ENCODE data around the gene ABCC9.
A peak's percentile ranks its signal among the peaks of the same experiment; 100 is the strongest.
"Not testable (repeated sequence)": the region's sequence is repeated elsewhere in the genome, so short reads cannot be mapped to it uniquely, and the experiment has no call there.

Gene ABCC9

DNA sequence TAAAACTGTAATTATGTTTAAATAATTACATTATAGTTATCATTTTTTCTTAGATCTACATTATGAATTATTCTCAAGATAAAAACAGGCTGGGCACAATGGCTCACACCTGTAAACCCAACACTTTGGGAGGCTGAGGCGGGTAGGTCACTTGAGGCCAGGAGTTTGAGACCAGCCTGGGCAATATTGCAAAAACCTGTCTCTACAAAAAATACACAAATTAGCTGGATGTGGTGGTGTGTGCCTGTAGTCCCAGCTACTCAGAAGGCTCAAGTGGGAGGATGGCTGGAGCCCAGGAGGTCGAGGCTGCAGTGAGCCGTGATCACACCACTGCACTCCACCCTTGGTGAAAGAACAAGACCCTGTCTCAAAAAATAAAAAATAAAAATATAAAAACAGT lies 126.4 kb downstream of the ABCC9 start:
- ATAC-seq (no peak), DNase-seq (no peak)

DNA sequence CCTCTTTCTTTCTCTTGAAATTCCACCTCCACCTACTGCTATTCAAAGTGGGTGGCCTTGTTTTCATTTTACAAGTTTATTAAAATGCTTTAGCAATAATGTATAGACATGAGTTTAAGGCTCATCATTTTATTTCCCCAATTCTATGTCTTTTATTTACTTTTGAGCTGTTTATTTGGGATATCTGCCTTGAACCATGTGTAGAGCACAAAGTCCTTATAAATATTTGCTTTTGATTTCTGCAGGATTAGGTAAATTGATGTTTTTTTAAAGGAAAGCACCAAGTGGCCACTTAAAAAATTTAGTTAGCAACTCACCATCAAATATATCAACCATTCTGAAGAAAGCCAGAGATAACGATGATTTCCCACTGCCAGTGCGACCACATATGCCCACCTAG lies 126.9 kb downstream of the ABCC9 start:
- ATAC-seq (no peak), DNase-seq (no peak)

DNA sequence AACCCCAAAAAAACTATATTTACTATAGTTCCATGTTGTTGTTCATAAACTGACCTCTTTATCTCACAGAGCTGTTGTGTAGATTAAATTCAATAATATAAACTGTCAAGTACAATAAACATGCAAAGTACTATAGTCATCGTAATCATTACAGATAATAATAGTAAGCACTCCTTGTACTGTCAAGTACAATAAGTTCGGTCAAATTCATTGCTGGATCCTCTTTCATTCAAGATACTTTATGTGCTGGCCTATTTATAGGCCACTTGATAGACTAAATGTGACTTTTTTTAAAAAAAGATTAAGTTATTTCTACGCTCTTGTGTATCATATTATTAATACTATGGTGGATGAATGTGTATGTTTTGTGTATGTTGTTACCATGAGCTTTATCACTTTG lies 127.5 kb downstream of the ABCC9 start:
- DNase-seq (no peak), ATAC-seq (no peak)

DNA sequence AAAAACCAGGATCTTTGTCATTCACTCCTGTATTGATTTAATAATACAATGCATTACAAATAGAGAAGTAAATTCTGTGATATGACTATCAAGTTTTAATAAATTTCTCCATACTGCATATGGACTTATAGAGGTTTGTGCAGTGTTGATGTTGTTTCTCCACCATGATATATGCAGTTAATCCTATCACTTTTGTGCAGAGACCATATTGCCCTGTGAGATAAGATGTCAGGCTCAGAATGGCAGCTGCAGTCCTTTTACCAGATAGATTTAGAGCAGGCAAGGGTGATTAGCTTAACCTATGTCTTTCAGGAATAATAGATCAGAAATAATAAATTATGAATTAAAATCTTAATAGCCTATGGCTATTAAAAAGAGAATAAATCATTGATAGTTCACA lies 128.1 kb downstream of the ABCC9 start:
- DNase-seq, result no peak
- no peak for ATAC-seq

DNA sequence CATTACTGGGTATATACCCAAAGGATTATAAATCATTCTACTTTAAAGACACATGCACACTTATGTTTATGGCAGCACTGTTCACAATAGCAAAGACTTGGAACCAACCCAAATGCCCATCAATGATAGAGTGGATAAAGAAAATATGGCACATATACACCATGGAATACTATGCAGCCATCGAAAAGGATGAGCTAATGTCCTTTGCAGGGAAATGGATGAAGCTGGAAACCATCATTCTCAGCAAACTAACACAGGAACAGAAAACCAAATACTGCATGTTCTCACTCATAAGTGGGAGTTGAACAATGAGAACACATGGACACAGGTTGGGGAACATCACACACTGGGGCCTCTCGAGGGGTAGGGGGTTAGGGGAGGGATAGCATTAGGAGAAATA lies 128.9 kb downstream of the ABCC9 start:
- not testable (repeated sequence) for DNase-seq, ATAC-seq

DNA sequence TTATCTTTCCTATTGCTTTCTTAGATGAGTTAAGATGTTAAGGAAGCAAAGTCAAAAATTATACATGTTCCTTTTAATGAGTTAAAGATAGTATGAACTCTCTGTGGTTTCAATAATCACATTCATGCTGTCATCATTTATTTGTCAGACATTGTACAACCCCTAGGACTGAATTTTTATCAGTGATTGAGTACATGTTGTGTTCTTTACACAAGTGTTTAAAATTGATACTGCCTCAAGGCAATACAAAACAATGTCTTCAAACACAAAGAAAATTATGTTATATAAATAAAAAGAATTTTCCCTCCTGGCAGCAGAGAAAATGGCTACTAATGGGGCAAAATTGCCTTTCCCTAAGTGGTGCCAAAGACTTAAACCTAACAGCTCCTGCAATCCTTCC lies 132.1 kb downstream of the ABCC9 start:
- no peak for DNase-seq
- ATAC-seq, result no peak

DNA sequence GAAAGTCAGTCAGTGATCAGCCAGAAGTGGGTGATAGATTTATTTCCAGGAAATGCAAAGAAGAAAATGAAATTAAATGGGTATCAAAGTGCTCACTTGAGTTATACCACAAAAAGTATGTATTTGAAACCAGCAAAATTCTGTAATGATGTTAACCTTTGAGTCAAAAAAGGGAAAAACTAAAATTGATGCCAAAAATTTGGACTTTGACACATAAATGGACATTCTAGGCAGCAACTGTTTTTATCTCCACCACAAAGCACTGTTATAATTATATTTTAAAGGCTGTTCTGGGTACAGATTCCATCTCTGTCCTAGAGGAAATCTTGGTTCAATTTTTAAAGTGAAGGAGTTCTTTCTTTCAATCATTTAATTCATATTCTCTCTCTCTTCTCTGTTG lies 135.0 kb downstream of the ABCC9 start:
- ATAC-seq (no peak), DNase-seq (no peak)

DNA sequence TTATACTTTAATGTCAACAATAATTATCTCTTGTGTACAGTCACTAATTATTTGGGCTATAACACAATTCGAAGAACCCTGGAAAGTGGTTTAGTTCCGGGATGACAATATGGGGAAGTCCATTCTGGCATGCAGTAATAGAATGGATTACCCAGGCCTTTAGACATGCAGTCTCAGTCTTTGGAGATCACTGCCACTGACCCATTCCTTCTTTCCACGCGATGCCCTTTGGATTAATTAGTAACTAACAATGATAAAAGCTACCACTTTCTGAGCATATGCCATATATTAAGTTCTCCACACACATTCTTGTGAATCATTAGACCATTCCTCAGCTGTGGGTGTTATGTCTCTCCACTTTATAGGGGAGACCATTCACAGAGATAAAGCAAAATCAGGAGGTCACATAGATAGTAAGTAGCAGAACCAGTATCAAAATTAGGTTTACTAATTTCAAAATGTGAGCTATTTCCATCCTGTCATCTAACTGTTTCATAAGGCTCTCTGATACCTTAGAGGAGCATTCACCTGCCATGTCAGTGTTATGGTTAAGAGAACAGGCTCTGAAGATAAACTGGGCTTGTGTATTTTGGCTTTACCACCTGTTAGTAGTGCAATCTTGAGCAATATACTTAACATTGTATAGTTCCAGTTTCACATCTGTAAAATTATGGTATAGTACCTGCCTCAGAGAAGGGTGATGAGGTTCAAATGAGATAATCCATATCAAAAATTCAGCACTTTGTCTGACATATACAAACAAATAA lies 139.5 kb downstream of the ABCC9 start:
- no peak for DNase-seq
- ATAC-seq, result no peak

DNA sequence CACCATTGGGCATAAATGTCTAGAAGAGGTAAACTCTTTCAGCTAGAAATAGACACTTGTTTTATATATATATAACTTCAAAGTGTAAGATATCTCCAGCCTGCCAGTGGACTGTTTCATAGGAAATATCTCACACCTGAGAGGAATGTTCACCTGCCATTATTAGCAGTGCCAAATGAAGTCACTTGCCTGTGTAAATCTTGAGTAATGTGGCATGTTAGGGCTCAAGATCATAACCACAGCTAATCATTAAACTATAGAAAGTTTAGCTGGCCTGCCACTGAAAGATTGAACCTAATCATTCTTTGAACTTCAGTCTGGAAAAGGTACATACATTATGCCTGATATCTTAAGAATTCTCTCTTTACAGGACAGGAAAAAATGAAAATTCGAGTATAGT lies 141.2 kb downstream of the ABCC9 start:
- no peak for ATAC-seq
- no peak for DNase-seq

DNA sequence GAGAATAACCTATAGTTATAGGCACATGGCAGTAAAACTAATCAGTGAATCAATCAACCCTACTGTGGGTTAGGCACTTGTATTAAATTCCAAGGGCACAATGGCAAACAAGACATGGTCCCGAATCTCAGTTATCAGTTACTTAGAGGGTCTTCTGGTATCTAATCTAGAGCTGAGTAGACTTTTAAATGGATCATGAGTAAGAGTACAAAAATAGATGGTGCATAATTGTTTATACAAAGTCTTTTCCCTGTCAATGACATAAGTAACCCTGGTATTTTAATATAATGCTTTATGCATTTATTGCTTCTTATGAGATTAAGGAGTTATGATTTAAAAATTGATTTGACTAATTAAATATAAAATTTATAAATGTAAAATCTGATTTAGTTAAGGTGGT lies 143.7 kb downstream of the ABCC9 start:
- ATAC-seq, result no peak
- DNase-seq, result no peak

DNA sequence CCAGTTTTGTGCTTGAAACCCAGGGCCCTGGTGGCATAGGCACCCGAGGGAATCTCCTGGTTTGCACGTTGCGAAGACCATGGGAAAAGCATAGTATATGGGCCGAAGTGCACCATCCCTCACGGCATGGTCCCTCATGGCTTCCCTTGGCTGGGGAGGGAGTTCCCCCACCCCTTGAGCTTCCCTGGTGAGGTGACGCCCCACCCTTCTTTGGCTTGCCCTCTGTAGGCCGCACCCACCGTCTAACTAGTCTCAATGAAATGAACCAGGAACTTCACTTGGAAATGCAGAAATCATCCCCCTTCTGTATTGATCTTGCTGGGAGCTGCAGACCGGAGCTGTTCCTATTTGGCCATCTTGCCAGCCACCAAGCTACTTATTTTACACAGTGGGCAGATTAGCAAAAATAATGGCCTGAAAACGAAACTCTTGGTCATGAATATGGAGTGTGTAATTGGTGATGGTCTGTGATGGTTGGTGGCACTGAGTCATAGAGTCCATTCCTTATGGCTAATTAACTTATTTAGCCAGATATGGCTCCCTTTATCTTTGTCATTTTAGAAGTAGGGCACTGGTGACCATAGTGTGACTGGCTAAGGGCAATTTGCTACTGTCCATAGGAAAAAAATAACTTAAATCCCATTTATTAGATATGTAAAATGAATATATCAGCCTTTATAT lies 145.4 kb downstream of the ABCC9 start:
- DNase-seq (no peak), ATAC-seq (no peak)

DNA sequence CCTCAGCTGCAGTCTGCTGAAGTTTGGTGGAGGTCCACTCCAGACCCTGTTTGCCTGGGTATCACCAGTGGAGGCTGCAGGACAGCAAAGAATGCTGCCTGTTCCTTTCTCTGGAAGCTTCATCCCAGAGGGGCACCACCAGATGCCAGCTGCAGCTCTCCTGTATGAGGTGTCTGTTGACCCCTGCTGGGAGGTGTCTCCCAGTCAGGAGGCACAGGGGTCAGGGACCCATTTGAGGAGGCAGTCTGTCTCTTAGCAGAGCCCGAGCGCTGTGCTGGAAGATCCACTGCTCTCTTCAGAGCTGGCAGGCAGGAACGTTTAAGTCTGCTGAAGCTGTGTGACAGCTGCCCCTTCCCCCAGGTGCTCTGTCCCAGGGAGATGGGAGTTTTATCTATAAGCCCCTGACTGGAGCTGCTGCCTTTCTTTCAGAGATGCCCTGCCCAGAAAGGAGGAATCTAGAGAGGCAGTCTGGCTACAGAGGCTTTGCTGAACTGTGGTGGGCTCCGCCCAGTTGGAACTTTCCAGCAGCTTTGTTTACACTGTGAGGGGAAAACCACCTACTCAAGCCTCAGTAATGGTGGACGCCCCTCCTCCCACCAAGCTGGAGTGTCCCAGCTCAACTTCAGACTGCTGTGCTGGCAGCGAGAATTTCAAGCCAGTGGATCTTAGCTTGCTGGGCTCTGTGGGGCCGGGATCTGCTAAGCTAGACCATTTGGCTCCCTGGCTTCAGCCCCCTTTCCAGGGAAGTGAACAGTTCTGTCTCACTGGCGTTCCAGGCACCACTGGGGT lies 146.2 kb downstream of the ABCC9 start:
- ATAC-seq, DNase-seq: not testable (repeated sequence)

DNA sequence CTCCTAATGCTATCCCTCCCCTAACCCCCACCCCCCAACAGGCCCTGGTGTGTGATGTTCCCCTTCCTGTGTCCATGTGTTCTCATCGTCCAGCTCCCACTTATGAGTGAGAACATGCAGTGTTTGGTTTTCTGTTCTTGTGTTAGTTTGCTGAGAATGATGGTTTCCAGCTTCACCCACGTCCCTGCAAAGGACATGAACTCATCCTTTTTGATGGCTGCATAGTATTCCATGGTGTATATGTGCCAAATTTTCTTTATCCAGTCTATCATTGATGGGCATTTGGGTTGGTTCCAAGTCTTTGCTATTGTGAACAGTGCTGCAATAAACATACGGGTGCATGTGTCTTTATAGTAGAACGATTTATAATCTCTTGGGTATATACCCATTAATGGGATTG lies 151.5 kb downstream of the ABCC9 start:
- not testable (repeated sequence) for ATAC-seq

DNA sequence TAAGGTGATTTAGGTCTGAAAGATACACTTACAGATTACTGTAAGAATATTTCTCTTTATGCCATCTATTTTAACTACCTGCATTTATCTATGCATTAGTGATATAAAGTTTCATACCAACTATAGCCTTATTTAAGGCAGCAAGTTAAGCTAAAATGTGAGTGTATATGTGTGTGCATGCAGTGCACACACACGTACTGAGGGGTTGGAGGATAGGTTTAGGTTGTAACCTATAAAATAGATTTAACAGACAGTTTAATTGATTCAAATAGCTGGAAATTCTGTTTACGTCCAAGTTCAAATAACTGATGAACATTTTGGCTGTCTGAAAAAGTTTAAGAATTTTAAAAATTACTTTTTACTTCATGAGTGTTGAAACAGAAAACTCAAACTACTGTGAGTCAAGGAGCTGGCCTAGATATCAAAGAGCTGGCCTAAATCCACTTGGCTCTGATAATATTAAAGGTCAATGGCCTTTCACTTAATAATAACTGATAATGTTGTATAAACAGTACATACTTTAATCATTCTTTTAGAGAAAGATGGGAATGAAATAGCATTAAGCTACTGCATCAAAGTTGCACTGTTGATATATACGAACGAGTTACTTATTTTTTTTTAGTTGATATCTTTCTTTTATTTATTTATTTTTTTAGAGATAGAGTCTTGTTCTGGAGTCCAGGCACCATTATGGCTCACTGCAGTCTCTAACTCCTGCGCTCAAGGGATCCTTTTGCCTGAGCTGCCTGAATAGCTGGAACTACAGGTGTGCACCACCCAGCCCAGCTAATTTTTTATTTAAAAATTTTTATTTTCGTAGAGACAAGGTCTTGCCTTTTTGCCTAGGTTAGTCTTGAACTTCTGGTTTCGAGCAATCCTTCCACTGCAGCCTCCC lies 152.9 kb downstream of the ABCC9 start:
- no peak for DNase-seq
- ATAC-seq, result no peak

More for the DNA sequence above, 151.5 kb downstream of the ABCC9 start:
- not testable (repeated sequence) for DNase-seq

DNA sequence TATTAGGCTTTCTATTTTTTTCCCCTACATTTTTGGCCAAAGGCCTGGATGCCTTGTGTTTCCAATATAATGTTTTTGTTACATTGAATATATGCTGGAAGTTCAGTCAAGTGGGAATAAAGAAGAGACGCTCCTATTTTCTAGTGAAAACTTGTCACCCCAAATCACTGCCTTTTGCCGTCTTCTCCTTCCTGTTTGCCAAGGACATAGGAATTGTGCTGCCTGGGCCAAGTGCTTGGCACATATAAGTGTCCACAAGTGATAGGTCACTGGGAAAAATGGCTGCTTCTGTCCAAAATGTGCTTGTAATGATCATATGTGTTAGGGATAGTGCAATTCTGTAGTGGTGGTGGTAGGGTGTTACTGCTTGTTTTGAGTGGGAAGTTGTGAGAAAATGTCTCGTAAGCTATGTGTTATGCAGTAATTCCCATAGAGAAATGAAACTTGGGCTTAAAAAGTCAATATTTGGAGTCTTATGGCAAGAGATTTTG lies 155.1 kb downstream of the ABCC9 start:
- no peak for DNase-seq
- ATAC-seq, result no peak

DNA sequence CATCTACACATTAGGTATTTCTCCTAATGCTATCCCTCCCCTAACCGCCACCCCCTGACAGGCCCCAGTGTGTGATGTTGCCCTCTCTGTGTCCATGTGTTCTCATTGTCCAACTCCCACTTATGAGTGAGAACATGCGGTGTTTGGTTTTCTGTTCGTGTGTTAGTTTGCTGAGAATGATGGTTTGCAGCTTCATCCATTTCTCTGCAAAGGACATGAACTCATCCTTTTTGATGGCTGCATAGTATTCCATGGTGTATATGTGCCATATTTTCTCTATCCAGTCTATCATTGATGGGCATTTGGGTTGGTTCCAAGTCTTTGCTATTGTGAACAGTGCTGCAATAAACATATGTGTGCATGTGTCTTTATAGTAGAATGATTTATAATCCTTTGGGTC lies 158.5 kb downstream of the ABCC9 start:
- ATAC-seq, DNase-seq: not testable (repeated sequence)

DNA sequence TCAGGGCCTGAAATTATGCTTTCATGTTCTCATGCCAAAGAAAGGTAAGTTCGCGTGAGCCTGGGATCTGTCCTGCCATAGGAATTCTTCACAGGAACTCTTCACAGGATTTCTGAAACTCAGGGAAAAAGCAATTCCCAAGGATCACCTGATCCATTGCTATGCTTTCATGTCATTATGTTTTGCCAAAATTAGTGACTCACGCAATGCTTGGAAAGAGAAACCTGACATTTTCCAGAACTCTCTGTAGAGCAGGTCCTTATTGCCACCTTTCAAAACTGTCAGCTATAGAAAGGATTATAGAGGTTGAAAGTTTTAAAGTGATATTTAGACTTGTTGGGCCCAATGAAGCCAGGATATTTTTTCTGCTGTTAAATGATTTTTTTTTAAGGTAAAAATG lies 160.4 kb downstream of the ABCC9 start:
- ATAC-seq (no peak), DNase-seq (no peak)

DNA sequence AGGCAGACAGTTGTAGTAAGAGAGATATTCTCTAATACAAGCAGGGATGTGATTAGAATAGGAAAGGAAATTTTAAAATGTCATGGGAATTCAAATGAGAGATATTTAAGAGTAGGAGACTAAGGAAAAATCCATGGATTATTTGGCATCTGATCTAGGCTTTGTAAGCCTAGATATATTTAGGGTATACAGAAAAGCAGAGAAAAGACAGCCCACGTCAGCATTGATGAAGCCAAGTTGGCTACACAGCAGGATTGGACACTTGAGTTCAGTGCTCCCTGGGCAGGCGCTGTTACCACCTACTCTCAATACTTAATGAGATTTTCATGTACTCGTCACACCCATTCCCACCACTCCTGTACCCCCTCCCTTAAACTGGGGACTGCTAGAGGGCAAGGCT lies 165.1 kb downstream of the ABCC9 start:
- no peak for DNase-seq
- no peak for ATAC-seq

DNA sequence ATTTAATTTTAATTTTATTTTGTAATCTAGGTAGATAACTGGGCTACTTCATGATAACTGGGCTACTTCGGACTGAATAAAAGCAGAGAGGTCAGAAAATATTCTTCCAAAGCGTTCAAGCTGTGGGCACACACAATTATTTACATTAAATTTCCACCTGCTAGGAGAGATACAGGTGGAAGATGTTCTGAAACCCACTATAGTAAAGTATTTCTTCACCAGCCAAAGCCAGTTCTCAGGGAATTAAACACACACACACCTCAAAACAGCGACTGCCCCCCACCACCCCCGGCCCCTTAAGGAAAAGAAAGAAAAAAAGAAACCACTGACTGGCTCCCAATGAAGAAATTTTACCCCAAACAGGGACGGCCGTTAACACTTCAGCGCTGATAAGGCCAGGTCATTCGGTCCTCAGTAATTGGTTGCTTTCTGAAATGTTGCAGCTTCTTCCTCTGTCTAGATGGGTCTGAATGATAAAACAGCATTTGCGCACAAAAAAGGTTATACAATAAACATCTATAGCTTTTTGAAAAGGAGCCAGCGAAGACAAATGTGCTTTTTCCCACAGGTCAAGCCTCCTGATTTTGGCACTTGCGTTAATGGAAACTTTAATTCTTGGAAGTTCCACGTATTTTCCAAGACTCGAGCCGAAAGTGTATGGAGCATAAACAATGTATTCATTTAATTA lies 165.9 kb downstream of the ABCC9 start:
- no peak for ATAC-seq
- DNase-seq, result no peak

DNA sequence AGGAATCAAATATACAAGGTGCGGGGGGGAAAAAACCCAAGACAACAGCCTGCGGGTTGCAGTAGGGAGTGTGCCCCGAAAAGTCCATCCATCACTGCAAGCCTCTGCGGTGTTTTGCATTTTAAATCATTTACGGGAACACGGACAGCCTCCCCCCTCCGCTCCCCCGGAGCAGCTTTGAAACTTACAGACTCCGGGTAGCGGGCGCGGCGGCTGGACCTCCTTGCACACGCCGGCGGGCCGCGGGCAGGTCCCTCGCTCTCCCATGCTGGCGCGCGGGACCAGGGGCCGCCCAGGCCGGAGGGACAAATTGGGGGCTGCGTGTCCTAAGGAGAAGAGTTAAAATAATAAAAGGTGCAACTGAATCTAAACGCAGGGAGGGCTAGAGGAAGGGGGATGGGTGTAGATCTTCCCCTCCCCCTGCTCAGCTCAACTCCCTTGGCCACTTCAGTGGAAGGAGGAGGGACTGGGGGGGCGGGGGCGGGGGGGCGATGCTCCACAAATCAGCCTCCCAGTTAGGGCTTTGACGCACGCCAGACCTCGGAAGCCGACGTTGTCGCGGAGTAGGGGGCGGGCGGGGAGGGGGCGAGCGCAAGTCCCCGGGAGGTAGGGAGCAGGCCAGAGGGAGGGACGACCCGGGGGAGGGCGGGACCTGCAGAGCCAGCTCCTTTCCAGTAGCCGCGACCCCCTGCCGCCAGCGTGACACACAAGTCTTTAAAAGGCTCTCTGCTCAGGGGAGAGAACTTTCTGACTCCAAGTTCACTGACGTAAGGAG lies 166.7 kb downstream of the ABCC9 start, which contains the start of gene KCNJ8:
KCNJ8 (minus strand) TSS at position 349 of the 775 bp plus-strand sequence. CDS start 1,090 bp downstream, outside the sequence.
- ATAC-seq (no peak), DNase-seq (peak; percentile 14)
